Renal cortical epithelial cell (primary cell): Measurements from ENCODE around the gene ALAS1. TPM values are rescaled to one million over a fixed set of nuclear protein-coding genes. Genes with fewer than 3 reads are reported as not detected.

Source experiments
- DNase-seq: peaks from one replicate; pipeline ENCODE4 v3.0.0-alpha.2; 2011; ENCODE audit warnings: low read depth
- total RNA-seq: library from RNA; depleted of rRNA; stranded (reverse); fragments of >200 nt; gene quantifications from 2 replicates; pipeline ENCODE4 v1.2.3, GENCODE V29; 2014

Gene ALAS1
- total RNA-seq, 1 donor from 2014 or later: 48.3 TPM

- peak; percentile 33 for DNase-seq
Measured at GRCh38 chr3:52248816-52249547, 51.0 kb downstream of the ALAS1 start.

GRCh38 chr3:52249683-52250082 lies 51.7 kb downstream of the ALAS1 start:
- DNase-seq: no peak

GRCh38 chr3:52250122-52250521 lies 52.2 kb downstream of the ALAS1 start:
- DNase-seq: no peak

GRCh38 chr3:52253314-52254304 lies 55.6 kb downstream of the ALAS1 start:
- no peak for DNase-seq

GRCh38 chr3:52254608-52255007 lies 56.6 kb downstream of the ALAS1 start:
- no peak for DNase-seq

GRCh38 chr3:52256159-52256558 lies 58.2 kb downstream of the ALAS1 start:
- DNase-seq: no peak

GRCh38 chr3:52256622-52257021 lies 58.7 kb downstream of the ALAS1 start:
- no peak for DNase-seq

- no peak for DNase-seq
Measured at GRCh38 chr3:52257911-52258310, 60.0 kb downstream of the ALAS1 start.

- DNase-seq: peak; percentile 52
Measured at GRCh38 chr3:52259035-52259434, 61.1 kb downstream of the ALAS1 start.

GRCh38 chr3:52259448-52259847 lies 61.5 kb downstream of the ALAS1 start:
- DNase-seq: no peak

GRCh38 chr3:52262447-52262846 lies 64.5 kb downstream of the ALAS1 start:
- DNase-seq: no peak

Other genes with a start within 250 kb of the ALAS1 start
- not detected in 2 replicates for gene GPR62, start 242.8 kb upstream of the ALAS1 start, total RNA-seq
- 51.7 and 69.4 TPM in 2 replicates for gene PCBP4, start 230.7 kb upstream of the ALAS1 start, total RNA-seq
- 22.2 and 22.7 TPM in 2 replicates for gene ABHD14B, start 224.1 kb upstream of the ALAS1 start, total RNA-seq
- 8.7 and 16.3 TPM in 2 replicates for gene ABHD14A, start 223.1 kb upstream of the ALAS1 start, total RNA-seq
- 53.1 and 140 TPM in 2 replicates for gene ACY1, start 214.6 kb upstream of the ALAS1 start, total RNA-seq
- 846 and 1,109 TPM in 2 replicates for gene RPL29, start 202.3 kb upstream of the ALAS1 start, total RNA-seq
- 6.2 and 8.2 TPM in 2 replicates for gene DUSP7, start 141.6 kb upstream of the ALAS1 start, total RNA-seq
- gene POC1A, start 43.7 kb upstream of the ALAS1 start, total RNA-seq: 2.5 and 5.0 TPM in 2 replicates
- gene TLR9, start 27.5 kb downstream of the ALAS1 start, total RNA-seq: not detected in 2 replicates
- gene TWF2, start 41.0 kb downstream of the ALAS1 start, total RNA-seq: 95.2 and 174 TPM in 2 replicates
- 14.8 and 18.3 TPM in 2 replicates for gene PPM1M, start 47.6 kb downstream of the ALAS1 start, total RNA-seq
- gene WDR82, start 80.5 kb downstream of the ALAS1 start, total RNA-seq: 73.5 and 90.8 TPM in 2 replicates
- gene GLYCTK, start 89.7 kb downstream of the ALAS1 start, total RNA-seq: 4.2 and 11.3 TPM in 2 replicates
- 0.35 and 2.3 TPM in 2 replicates for gene DNAH1, start 118.2 kb downstream of the ALAS1 start, total RNA-seq
- gene BAP1, start 211.8 kb downstream of the ALAS1 start, total RNA-seq: 63.0 and 69.7 TPM in 2 replicates
- gene PHF7, start 212.5 kb downstream of the ALAS1 start, total RNA-seq: 3.5 and 9.0 TPM in 2 replicates
- 0.05 and 0.17 TPM in 2 replicates for gene SEMA3G, start 246.9 kb downstream of the ALAS1 start, total RNA-seq